WTC11 (cell line): ENCODE results near the gene SERP2. TPM values are rescaled to one million over a fixed set of nuclear protein-coding genes. Genes with fewer than 3 reads are reported as not detected.
A peak's percentile ranks its signal among the peaks of the same experiment; 100 is the strongest.

Experiments used
- ATAC-seq: fragments of 200-7000 bp; cut with Tn5 transposase; 2 replicates; pipeline ENCODE4 v1.10.0; 2021; ENCODE audit warnings: mild to moderate bottlenecking, moderate library complexity
- CTCF ChIA-PET: fragments of 300-600 bp; sonication (Branson Sonifier 250); formaldehyde crosslinking; loops from one replicate; lab custom pipeline; 2021; ENCODE audit warnings: antibody characterized with exemption; lab: Charles Lee
- POLR2A ChIA-PET: fragments of 350-600 bp; sonication (Branson Sonifier 250); formaldehyde crosslinking; loops from one replicate; lab custom pipeline; 2021; ENCODE audit warnings: antibody characterized with exemption; lab: Charles Lee
- DNase-seq: peaks from one replicate; pipeline ENCODE4 v3.0.0; 2021; ENCODE audit warnings: low spot score
- H3K27ac Mint-ChIP-seq: 2 replicates; pipeline ENCODE4 v1.8.0; 2021; ENCODE audit warnings: mixed read lengths
- H3K27me3 Mint-ChIP-seq: 2 replicates; pipeline ENCODE4 v1.8.0; 2021; ENCODE audit warnings: low read depth, mild to moderate bottlenecking, moderate library complexity, mixed read lengths
- H3K36me3 Mint-ChIP-seq: 2 replicates; pipeline ENCODE4 v1.8.0; 2021; ENCODE audit warnings: mixed read lengths
- H3K4me1 Mint-ChIP-seq: 2 replicates; pipeline ENCODE4 v1.8.0; 2022; ENCODE audit warnings: mixed read lengths
- H3K4me3 Mint-ChIP-seq: 2 replicates; pipeline ENCODE4 v1.8.0; 2021; ENCODE audit warnings: mild to moderate bottlenecking, moderate library complexity, mixed read lengths
- H3K9me3 Mint-ChIP-seq: 2 replicates; pipeline ENCODE4 v1.8.0; 2021; ENCODE audit warnings: mixed read lengths
- CREB1 ChIP-seq: sonication (generic); formaldehyde crosslinking; IDR thresholded peaks from 2 replicates; pipeline ENCODE4 v1.8.0; 2023; ENCODE audit warnings: mild to moderate bottlenecking, missing genetic modification reagents
- GABPB1 ChIP-seq: sonication (generic); formaldehyde crosslinking; IDR thresholded peaks from 2 replicates; pipeline ENCODE4 v1.8.1; 2023; ENCODE audit warnings: mild to moderate bottlenecking, missing genetic modification reagents
- HMGA2 ChIP-seq: fragments of 250-450 bp; sonication (Bioruptor Pico); IDR thresholded peaks from 2 replicates; pipeline ENCODE4 v1.4.0; 2021; ENCODE audit warnings: mild to moderate bottlenecking, moderate library complexity
- NFE2L1 ChIP-seq: sonication (generic); formaldehyde crosslinking; IDR thresholded peaks from 2 replicates; pipeline ENCODE4 v1.8.1; 2023; ENCODE audit warnings: missing genetic modification reagents
- NFYB ChIP-seq: sonication (generic); formaldehyde crosslinking; conservative IDR thresholded peaks from 2 replicates; pipeline ENCODE4 v1.8.0; 2022; ENCODE audit warnings: low read depth, missing genetic modification reagents
- NR1H2 ChIP-seq: sonication (generic); formaldehyde crosslinking; IDR thresholded peaks from 2 replicates; pipeline ENCODE4 v1.9.0; 2021; ENCODE audit warnings: mild to moderate bottlenecking, moderate library complexity, missing genetic modification reagents
- OVOL2 ChIP-seq: fragments of 250-450 bp; sonication (Bioruptor Pico); IDR thresholded peaks from 2 replicates; pipeline ENCODE4 v1.9.0; 2021; ENCODE audit warnings: mild to moderate bottlenecking, borderline replicate concordance
- SP1 ChIP-seq: sonication (generic); formaldehyde crosslinking; conservative IDR thresholded peaks from 2 replicates; pipeline ENCODE4 v1.8.1; 2022; ENCODE audit warnings: missing genetic modification reagents
- ZNF232 ChIP-seq: sonication (generic); formaldehyde crosslinking; IDR thresholded peaks from 2 replicates; pipeline ENCODE4 v1.8.0; 2022; ENCODE audit warnings: mild to moderate bottlenecking, missing genetic modification reagents
- total RNA-seq: library from RNA; stranded (reverse); gene quantifications from 3 replicates; pipeline ENCODE4 v1.2.3, GENCODE V29; 2021
- TF ChIP-seq, protein P1 (sequence below): sonication (generic); formaldehyde crosslinking; IDR thresholded peaks from 2 replicates; pipeline ENCODE4 v1.8.0; 2022; ENCODE audit warnings: mild to moderate bottlenecking, missing genetic modification reagents
- TF ChIP-seq, protein P2 (sequence below): sonication (generic); formaldehyde crosslinking; IDR thresholded peaks from 2 replicates; pipeline ENCODE4 v1.8.1; 2022; ENCODE audit warnings: missing genetic modification reagents, borderline replicate concordance
- TF ChIP-seq, protein P3 (sequence below): sonication (generic); formaldehyde crosslinking; IDR thresholded peaks from 2 replicates; pipeline ENCODE4 v1.8.0; 2022; ENCODE audit warnings: mild to moderate bottlenecking, missing genetic modification reagents
- TF ChIP-seq, protein P4 (sequence below): sonication (generic); formaldehyde crosslinking; IDR thresholded peaks from 2 replicates; pipeline ENCODE4 v1.8.0; 2022; ENCODE audit warnings: mild to moderate bottlenecking, missing genetic modification reagents

SERP2 gene
- total RNA-seq, 1 experiment from 2014 or later: 1.2 TPM

DNA sequence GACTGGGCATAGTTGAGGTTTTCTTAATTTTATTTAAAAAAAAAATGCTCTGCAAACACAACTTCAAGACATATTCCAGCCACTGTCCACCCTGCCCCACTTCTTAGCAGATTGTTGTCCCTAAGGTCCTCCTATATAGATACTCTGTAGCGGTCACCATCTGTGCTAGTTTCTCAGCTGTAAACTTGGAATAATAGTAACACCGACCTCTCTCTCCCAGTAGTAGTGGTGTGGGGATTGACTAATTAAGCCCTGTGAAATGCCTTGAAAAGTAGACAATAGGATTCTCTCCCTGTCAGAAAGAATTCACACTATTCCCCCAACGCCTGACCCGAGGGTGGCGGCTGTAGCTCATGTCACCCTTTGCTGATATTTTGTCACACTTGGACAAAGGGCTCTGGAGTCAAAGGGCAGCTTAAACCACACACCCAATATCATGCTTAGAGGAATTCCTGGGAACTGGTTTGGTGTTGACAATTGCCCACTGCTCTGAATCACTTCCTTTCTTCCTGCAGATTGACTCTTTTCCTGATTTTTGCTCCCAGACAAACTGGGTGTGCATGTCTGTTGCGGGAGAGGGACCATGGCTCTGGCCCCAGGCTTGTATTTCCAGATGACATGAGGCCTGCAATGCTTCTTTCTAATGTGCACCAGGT is 9.2 kb upstream of the SERP2 start:
- ChIA-PET POLR2A (interaction anchor here (0.5 to 2.0 kb wide), 2 partner anchors 73 to 1353 kb away, joined by 4 to 6 read pairs; no protein-coding TSS in a partner anchor), CTCF (no interaction called here)
- Mint-ChIP-seq H3K36me3 (no peaks in the 10 kb centered on the region), H3K4me3 (no peak overlapping the region), H3K4me1 (peaks cover 2% of the 10 kb centered on the region; the same call in 1 of the 2 replicates), H3K9me3 (no peaks in the 10 kb centered on the region), H3K27me3 (no peaks in the 10 kb centered on the region), H3K27ac (no peak overlapping the region)
- ATAC-seq (no peak), DNase-seq (no peak)
- no peak for TF ChIP-seq SP1 (CRISPR knock-in tag)
- no peak for TF ChIP-seq OVOL2 (CRISPR knock-in tag)
- TF ChIP-seq, protein P1, sequence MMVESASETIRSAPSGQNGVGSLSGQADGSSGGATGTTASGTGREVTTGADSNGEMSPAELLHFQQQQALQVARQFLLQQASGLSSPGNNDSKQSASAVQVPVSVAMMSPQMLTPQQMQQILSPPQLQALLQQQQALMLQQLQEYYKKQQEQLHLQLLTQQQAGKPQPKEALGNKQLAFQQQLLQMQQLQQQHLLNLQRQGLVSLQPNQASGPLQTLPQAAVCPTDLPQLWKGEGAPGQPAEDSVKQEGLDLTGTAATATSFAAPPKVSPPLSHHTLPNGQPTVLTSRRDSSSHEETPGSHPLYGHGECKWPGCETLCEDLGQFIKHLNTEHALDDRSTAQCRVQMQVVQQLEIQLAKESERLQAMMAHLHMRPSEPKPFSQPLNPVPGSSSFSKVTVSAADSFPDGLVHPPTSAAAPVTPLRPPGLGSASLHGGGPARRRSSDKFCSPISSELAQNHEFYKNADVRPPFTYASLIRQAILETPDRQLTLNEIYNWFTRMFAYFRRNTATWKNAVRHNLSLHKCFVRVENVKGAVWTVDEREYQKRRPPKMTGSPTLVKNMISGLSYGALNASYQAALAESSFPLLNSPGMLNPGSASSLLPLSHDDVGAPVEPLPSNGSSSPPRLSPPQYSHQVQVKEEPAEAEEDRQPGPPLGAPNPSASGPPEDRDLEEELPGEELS (CRISPR knock-in tag): no peak
- TF ChIP-seq ZNF232: no peak
- TF ChIP-seq, protein P2, sequence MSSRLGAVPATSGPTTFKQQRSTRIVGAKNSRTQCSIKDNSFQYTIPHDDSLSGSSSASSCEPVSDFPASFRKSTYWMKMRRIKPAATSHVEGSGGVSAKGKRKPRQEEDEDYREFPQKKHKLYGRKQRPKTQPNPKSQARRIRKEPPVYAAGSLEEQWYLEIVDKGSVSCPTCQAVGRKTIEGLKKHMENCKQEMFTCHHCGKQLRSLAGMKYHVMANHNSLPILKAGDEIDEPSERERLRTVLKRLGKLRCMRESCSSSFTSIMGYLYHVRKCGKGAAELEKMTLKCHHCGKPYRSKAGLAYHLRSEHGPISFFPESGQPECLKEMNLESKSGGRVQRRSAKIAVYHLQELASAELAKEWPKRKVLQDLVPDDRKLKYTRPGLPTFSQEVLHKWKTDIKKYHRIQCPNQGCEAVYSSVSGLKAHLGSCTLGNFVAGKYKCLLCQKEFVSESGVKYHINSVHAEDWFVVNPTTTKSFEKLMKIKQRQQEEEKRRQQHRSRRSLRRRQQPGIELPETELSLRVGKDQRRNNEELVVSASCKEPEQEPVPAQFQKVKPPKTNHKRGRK (CRISPR knock-in tag): no peak
- TF ChIP-seq NR1H2 (CRISPR knock-in tag): no peak
- peak; percentile 46; the same call in 1 of the 2 replicates for TF ChIP-seq GABPB1 (CRISPR knock-in tag)
- no peak for TF ChIP-seq NFYB (CRISPR knock-in tag)
- TF ChIP-seq, protein P3, sequence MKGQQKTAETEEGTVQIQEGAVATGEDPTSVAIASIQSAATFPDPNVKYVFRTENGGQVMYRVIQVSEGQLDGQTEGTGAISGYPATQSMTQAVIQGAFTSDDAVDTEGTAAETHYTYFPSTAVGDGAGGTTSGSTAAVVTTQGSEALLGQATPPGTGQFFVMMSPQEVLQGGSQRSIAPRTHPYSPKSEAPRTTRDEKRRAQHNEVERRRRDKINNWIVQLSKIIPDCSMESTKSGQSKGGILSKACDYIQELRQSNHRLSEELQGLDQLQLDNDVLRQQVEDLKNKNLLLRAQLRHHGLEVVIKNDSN: no peak

DNA sequence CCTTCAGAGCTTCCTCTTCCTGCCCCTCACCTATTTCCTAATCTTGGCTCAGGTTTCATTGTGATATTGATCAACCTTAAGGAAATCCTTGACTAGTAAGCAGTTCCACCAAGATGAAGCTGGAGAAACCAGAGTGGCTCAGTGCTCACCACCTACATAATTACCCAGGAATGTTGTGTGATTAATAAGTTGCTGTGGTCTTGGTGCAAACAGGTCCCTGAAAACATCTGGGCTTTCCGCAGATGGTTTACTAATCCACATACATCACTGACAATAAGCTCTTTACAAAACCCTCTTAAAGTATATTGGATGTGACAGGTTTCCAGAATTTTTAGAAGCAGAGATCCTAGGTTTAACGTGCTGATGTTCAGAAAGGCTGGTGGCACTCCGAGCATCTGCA is 8.6 kb upstream of the SERP2 start:
- no peak overlapping the region for H3K4me3 Mint-ChIP-seq

DNA sequence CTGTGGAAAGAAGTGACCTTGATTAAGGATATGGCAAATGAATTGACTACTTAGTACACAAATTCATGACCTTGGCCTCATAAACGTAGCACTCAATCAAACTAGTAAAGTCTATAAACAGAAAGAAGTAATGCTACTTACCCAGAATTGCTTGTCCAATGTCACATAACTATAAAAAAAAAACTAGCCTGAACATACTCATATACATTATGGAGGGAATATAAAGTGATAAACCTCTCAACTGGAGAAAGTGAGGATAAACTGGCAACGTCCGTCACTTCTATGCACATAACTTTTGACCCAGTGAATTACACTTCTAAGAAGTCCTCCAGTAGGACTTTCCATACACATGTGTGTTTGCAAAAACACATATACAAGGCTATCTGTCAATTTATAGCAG is 7.7 kb upstream of the SERP2 start:
- H3K4me3 Mint-ChIP-seq: no peak overlapping the region
- CTCF ChIA-PET: no interaction called here
- no peak for DNase-seq
- ATAC-seq: no peak
- H3K36me3 Mint-ChIP-seq: no peaks in the 10 kb centered on the region
- no peaks in the 10 kb centered on the region; the same call in 1 of the 2 replicates for H3K27me3 Mint-ChIP-seq
- TF ChIP-seq HMGA2 (CRISPR knock-in tag) (no peak), NFE2L1 (no peak)
- TF ChIP-seq, protein P4, sequence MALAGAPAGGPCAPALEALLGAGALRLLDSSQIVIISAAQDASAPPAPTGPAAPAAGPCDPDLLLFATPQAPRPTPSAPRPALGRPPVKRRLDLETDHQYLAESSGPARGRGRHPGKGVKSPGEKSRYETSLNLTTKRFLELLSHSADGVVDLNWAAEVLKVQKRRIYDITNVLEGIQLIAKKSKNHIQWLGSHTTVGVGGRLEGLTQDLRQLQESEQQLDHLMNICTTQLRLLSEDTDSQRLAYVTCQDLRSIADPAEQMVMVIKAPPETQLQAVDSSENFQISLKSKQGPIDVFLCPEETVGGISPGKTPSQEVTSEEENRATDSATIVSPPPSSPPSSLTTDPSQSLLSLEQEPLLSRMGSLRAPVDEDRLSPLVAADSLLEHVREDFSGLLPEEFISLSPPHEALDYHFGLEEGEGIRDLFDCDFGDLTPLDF (CRISPR knock-in tag): no peak
- TF ChIP-seq, protein P3: no peak
- TF ChIP-seq, all 79 proteins: peak for 0
- Mint-ChIP-seq H3K27ac (no peak overlapping the region), H3K4me1 (peaks cover 2% of the 10 kb centered on the region; the same call in 1 of the 2 replicates), H3K9me3 (no peaks in the 10 kb centered on the region)
- POLR2A ChIA-PET: no interaction called here

More for the DNA sequence above, 8.6 kb upstream of the SERP2 start:
- Mint-ChIP-seq H3K9me3 (no peaks in the 10 kb centered on the region), H3K4me1 (peaks cover 2% of the 10 kb centered on the region; the same call in 1 of the 2 replicates), H3K36me3 (no peaks in the 10 kb centered on the region), H3K27ac (no peak overlapping the region), H3K27me3 (no peaks in the 10 kb centered on the region)
- CTCF ChIA-PET: no interaction called here
- POLR2A ChIA-PET: interaction anchor here (0.5 to 2.0 kb wide), 2 partner anchors 72 to 1354 kb away, joined by 4 to 6 read pairs; no protein-coding TSS in a partner anchor
- ATAC-seq: no peak
- TF ChIP-seq, protein P3: no peak
- TF ChIP-seq CREB1 (CRISPR knock-in tag): no peak
- no peak for DNase-seq
